GM21367 (cell line): Measurements from ENCODE around the gene ACSL4.

Experiments used
- ATAC-seq: cut with Tn5 transposase; IDR thresholded peaks from one replicate; pipeline ENCODE4 v1.9.1; 2021; ENCODE audit not compliant: unreplicated experiment

The ACSL4 gene

GRCh38 chrX:109619771-109620170, 113.3 kb downstream of the ACSL4 start:
- no peak for ATAC-seq

- no peak for ATAC-seq
Measured at GRCh38 chrX:109614951-109615350, 118.1 kb downstream of the ACSL4 start.

- ATAC-seq, result no peak
Measured at GRCh38 chrX:109601486-109601885, 131.6 kb downstream of the ACSL4 start.

- no peak for ATAC-seq
Measured at GRCh38 chrX:109600237-109600651, 132.8 kb downstream of the ACSL4 start.

GRCh38 chrX:109596015-109596414, 137.0 kb downstream of the ACSL4 start:
- no peak for ATAC-seq
